ENCODE measurements around the gene TLCD3A. TPM values are rescaled to one million over a fixed set of nuclear protein-coding genes. Genes with fewer than 3 reads are reported as not detected.
"Not testable (repeated sequence)": the region's sequence is repeated elsewhere in the genome, so short reads cannot be mapped to it uniquely, and the experiment has no call there.

The TLCD3A gene
- total RNA-seq, 1 experiment from 2014 or later: 13.4 TPM

DNA sequence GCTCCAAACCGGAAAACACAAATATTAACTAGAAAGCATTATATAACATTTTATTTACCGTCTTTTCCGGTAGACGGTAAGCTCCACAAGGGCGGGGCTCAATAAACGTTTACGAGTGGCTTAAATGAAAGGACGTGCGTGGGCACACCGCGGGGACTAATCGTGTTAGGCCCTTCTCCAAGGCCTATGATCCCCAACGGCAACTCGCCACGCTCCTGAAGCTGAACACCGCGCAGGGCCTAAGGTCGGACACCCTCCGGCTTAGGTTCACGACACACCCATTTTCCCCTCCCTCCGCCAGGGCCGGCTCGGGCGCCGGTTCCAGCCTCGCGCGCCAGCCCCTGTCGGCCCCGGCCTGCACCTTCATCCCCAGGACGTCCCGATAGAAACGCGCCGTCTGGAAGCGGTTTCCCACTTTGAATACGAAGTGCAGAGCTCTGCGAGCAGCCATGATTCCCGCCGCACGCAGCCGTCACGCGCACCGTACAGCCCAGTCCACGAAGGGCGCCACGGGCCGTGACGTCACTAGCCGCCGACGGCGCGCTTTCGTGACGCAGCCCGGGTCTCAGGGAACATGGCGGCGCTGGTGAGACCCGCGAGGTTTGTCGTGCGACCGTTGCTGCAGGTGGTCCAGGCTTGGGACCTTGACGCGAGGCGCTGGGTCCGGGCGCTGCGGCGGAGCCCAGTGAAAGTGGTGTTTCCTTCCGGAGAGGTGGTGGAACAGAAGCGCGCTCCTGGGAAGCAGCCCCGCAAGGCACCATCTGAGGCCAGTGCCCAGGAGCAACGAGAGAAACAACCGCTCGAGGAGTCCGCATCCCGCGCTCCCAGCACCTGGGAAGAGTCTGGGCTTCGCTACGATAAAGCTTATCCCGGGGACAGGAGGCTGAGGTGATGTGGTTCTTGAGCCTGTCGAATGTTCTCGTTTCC is 49.7 kb downstream of the TLCD3A start, which contains the start of the genes GLOD4 and MRM3:
Gene GLOD4, minus strand, starts transcription at position 476 of the 927 bp plus-strand sequence. Its CDS starts 25 bp downstream, at position 451.
Gene MRM3, plus strand, starts transcription at position 549 of the 927 bp plus-strand sequence. Its CDS starts 26 bp downstream, at position 575.
- Histone ChIP-seq H3K4me3 (ENCODE audit: low read depth, low read length) (peak within 1 kb of the TSS; percentile 64), H3K4me1 (no peaks in the 10 kb centered on the region), H3K36me3 (ENCODE audit: control insufficient read depth, insufficient read depth, low read length) (no peaks in the 10 kb centered on the region), H3K27me3 (replicated peaks; ENCODE audit: control insufficient read depth, insufficient read depth, low read length) (no peaks in the 10 kb centered on the region), H3K9me3 (no peaks in the 10 kb centered on the region)
- BruUV-seq (replicated peaks): TSS peak; percentile 71
- peak; percentile 76 to 89 for DNase-seq
- TF ChIP-seq, protein P1, sequence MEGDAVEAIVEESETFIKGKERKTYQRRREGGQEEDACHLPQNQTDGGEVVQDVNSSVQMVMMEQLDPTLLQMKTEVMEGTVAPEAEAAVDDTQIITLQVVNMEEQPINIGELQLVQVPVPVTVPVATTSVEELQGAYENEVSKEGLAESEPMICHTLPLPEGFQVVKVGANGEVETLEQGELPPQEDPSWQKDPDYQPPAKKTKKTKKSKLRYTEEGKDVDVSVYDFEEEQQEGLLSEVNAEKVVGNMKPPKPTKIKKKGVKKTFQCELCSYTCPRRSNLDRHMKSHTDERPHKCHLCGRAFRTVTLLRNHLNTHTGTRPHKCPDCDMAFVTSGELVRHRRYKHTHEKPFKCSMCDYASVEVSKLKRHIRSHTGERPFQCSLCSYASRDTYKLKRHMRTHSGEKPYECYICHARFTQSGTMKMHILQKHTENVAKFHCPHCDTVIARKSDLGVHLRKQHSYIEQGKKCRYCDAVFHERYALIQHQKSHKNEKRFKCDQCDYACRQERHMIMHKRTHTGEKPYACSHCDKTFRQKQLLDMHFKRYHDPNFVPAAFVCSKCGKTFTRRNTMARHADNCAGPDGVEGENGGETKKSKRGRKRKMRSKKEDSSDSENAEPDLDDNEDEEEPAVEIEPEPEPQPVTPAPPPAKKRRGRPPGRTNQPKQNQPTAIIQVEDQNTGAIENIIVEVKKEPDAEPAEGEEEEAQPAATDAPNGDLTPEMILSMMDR (IDR thresholded peaks at IDR 0.05; ENCODE audit: insufficient read depth in 1 of 2, low read depth in 1 of 2, low read length in 1 of 2, severe bottlenecking in 1 of 2, unreplicated experiment in 1 of 2): no peak
- H3K27ac Mint-ChIP-seq (ENCODE audit: unreplicated experiment): peak within 1 kb of the TSS; percentile 96
- H3K27me3 Mint-ChIP-seq (ENCODE audit: insufficient read depth, unreplicated experiment): no peaks in the 10 kb centered on the region
- ChIA-PET CTCF (interaction anchor here (1.4 kb wide), 1 partner anchor 199 kb away, joined by 6 read pairs; no protein-coding TSS in a partner anchor), POLR2A (interaction anchor here (0.6 to 1.0 kb wide), 4 partner anchors 20 to 197 kb away, joined by 3 to 5 read pairs (median 3); partner anchors contain the start of genes GEMIN4 and NXN)
- H3K36me3 Mint-ChIP-seq (ENCODE audit: insufficient read depth, unreplicated experiment): peaks cover 34% of the 10 kb centered on the region
- intact Hi-C loops (cut with micrococcal nuclease; ENCODE audit: unreplicated experiment): loop anchor here (1.0 kb wide), 1 partner anchor 199 kb away; no protein-coding TSS in a partner anchor
- no peaks in the 10 kb centered on the region for H3K9me3 Mint-ChIP-seq (ENCODE audit: unreplicated experiment)
- H3K4me3 Mint-ChIP-seq (ENCODE audit: unreplicated experiment): peak within 1 kb of the TSS; percentile 93
- H3K4me1 Mint-ChIP-seq (ENCODE audit: low read depth, unreplicated experiment): no peaks in the 10 kb centered on the region

DNA sequence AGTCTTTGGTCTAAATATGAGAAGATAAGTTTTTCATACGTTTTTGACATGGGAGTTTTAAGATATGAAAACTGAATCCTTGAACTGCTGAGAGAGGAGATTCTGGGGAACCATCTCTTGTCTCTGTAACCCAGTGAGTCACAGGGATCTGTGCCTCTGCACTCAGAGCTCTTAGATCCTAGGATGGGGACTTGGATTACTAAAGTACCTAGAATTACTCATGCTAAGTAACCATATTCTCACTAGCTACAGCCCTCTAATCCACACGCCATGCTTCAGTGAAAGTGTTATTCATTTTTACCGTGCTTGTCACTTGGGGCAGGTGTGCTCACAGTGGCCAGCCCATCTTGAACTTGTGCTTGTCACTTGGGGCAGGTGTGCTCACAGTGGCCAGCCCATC is 51.7 kb downstream of the TLCD3A start:
- H3K4me3 Mint-ChIP-seq (ENCODE audit: unreplicated experiment): no peak overlapping the region
- peaks cover 36% of the 10 kb centered on the region for H3K36me3 Mint-ChIP-seq (ENCODE audit: insufficient read depth, unreplicated experiment)
- intact Hi-C loops (cut with micrococcal nuclease; ENCODE audit: unreplicated experiment): no loop called here

DNA sequence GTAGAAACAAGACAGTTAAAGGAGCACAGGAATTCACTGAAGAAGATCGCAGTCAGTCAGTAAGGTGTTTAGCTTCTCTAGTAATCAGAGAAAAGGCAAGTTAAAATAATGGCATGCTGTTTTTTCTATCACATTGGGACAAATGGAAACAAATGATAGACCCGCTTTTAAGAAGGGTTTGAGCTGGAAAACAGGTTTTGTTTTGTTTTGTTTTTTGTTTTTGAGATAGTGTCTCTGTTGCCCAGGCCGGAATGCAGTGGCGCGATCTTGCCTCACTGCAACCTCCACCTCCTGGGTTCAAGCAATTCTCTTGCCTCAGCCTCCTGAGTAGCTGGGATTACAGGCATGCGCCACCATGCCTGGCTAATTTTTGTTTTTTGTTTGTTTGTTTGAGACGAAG is 53.5 kb downstream of the TLCD3A start:
- intact Hi-C loops (cut with micrococcal nuclease; ENCODE audit: unreplicated experiment); H3K4me1 Mint-ChIP-seq (ENCODE audit: low read depth, unreplicated experiment); POLR2A ChIA-PET; CTCF ChIA-PET; H3K27me3 ChIP-seq (replicated peaks; ENCODE audit: control insufficient read depth, insufficient read depth, low read length); H3K9me3 Mint-ChIP-seq (ENCODE audit: unreplicated experiment); H3K36me3 ChIP-seq (ENCODE audit: control insufficient read depth, insufficient read depth, low read length); H3K4me1 ChIP-seq; H3K4me3 Mint-ChIP-seq (ENCODE audit: unreplicated experiment); H3K27ac Mint-ChIP-seq (ENCODE audit: unreplicated experiment); H3K27me3 Mint-ChIP-seq (ENCODE audit: insufficient read depth, unreplicated experiment); DNase-seq; H3K9me3 ChIP-seq; H3K4me3 ChIP-seq (ENCODE audit: low read depth, low read length); BruUV-seq (replicated peaks): not testable (repeated sequence)
- peaks cover 51% of the 10 kb centered on the region for H3K36me3 Mint-ChIP-seq (ENCODE audit: insufficient read depth, unreplicated experiment)

More for the DNA sequence above, 51.7 kb downstream of the TLCD3A start:
- no TSS peak for BruUV-seq (replicated peaks)
- Histone ChIP-seq H3K9me3 (no peaks in the 10 kb centered on the region), H3K4me1 (no peaks in the 10 kb centered on the region), H3K27me3 (replicated peaks; ENCODE audit: control insufficient read depth, insufficient read depth, low read length) (no peaks in the 10 kb centered on the region), H3K4me3 (ENCODE audit: low read depth, low read length) (no peak overlapping the region), H3K36me3 (ENCODE audit: control insufficient read depth, insufficient read depth, low read length) (no peaks in the 10 kb centered on the region)
- TF ChIP-seq, protein P1 (IDR thresholded peaks at IDR 0.05; ENCODE audit: insufficient read depth in 1 of 2, low read depth in 1 of 2, low read length in 1 of 2, severe bottlenecking in 1 of 2, unreplicated experiment in 1 of 2): no peak
- no peaks in the 10 kb centered on the region for H3K4me1 Mint-ChIP-seq (ENCODE audit: low read depth, unreplicated experiment)
- H3K27me3 Mint-ChIP-seq (ENCODE audit: insufficient read depth, unreplicated experiment): no peaks in the 10 kb centered on the region
- no peaks in the 10 kb centered on the region for H3K9me3 Mint-ChIP-seq (ENCODE audit: unreplicated experiment)
- no peak overlapping the region for H3K27ac Mint-ChIP-seq (ENCODE audit: unreplicated experiment)
- ChIA-PET CTCF (no interaction called here), POLR2A (no interaction called here)
- DNase-seq: no peak
